ENCODE measurements around the gene ATP8B3. TPM values are rescaled to one million over a fixed set of nuclear protein-coding genes. Genes with fewer than 3 reads are reported as not detected.
A peak's percentile ranks its signal among the peaks of the same experiment; 100 is the strongest.

Gene ATP8B3
- total and polyA plus RNA-seq, 9 of the 15 experiments (the other 6 are each of a cell fraction or from before 2014, with no cell fraction given), result 1.2 to 12.3 (median 3.8) TPM

- Histone ChIP-seq H3K27ac (ENCODE audit: extremely low read depth, low read depth, low read length) (peak overlapping the region; percentile 67; the same call in 1 of the 3 replicates), H3K36me3 (ENCODE audit: control insufficient read depth, insufficient read depth, low read length) (peaks cover 75% of the 10 kb centered on the region; the same call in 2 of the 3 replicates), H2AFZ (ENCODE audit: low read depth, low read length) (no peak overlapping the region), H3K4me3 (no peak overlapping the region; the same call in 1 of the 2 replicates), H3K79me2 (ENCODE audit: control insufficient read depth, insufficient read depth, low read length) (peaks cover 68% of the 10 kb centered on the region), H3K9me3 (replicated peaks; ENCODE audit: control insufficient read depth, insufficient read depth, low read depth, low read length) (no peaks in the 10 kb centered on the region), H3K4me1 (replicated peaks in 1 of 2; ENCODE audit: control insufficient read depth in 2 of 2, insufficient read depth in 2 of 2, low read length in 2 of 2) (peaks cover 11 to 64% of the 10 kb centered on the region in 2 experiments), H3K9me1 (ENCODE audit: control insufficient read depth, insufficient read depth, low read length) (no peaks in the 10 kb centered on the region), H4K20me1 (replicated peaks; ENCODE audit: control insufficient read depth, insufficient read depth, low read length) (no peaks in the 10 kb centered on the region), H3K27me3 (ENCODE audit: control insufficient read depth in 2 of 2, insufficient read depth in 2 of 2, low read length in 2 of 2) (no peaks in the 10 kb centered on the region), H3K9ac (ENCODE audit: insufficient read depth in 1 of 2, low read depth in 2 of 2, low read length in 2 of 2) (peak overlapping the region; percentile 55 to 92; a peak in 3 of 4 replicates), H3K4me2 (ENCODE audit: insufficient read depth, low read length) (no peak overlapping the region)
- ChIA-PET CTCF (ENCODE audit: low intra/inter-chr PET ratio) (no interaction called here), POLR2A (interaction anchor here (1.1 to 3.7 kb wide), 4 partner anchors 10 to 13 kb away, joined by 3 to 27 read pairs (median 6); no protein-coding TSS in a partner anchor)
- WGBS (ENCODE audit: insufficient coverage, low coverage, missing lambda C conversion rate), result 93% methylated on average over 35 of the region's 41 CpGs
- ATAC-seq (no peak), DNase-seq (ENCODE audit: extremely low read depth in 1 of 4, low spot score in 3 of 4) (no peak), FAIRE-seq (no peak)
- BruUV-seq (replicated peaks), result no TSS peak
- TF ChIP-seq RBM22 (IDR thresholded peaks at IDR 0.05; ENCODE audit: low read depth, low read length, poor library complexity, severe bottlenecking) (peak; percentile 38), POLR2G (IDR thresholded peaks at IDR 0.05; ENCODE audit: low read depth, low read length) (peak; percentile 27; the same call in 1 of the 2 replicates), ZBTB33 (CRISPR knock-in tag; IDR thresholded peaks at IDR 0.05) (peak; percentile 79), ZFPM2 (CRISPR knock-in tag; IDR thresholded peaks at IDR 0.05) (no peak)
- in situ Hi-C loops (cut with MboI), result no loop called here
- intact Hi-C loops (cut with micrococcal nuclease), result loop anchor here (2.0 kb wide), 1 partner anchor 15 kb away; the partner anchor contains the start of gene ATP8B3
Measured at GRCh38 chr19:1827566-1828278, 15.6 kb upstream of the ATP8B3 start.
